Fibroblast of skin of scalp (primary cell): ENCODE results near the gene PRKRA. TPM values are rescaled to one million over a fixed set of nuclear protein-coding genes. Genes with fewer than 3 reads are reported as not detected.
"Not testable (repeated sequence)": the region's sequence is repeated elsewhere in the genome, so short reads cannot be mapped to it uniquely, and the experiment has no call there.

Experiments used
- DNase-seq: peaks from one replicate; pipeline ENCODE4 v3.0.0-alpha.2; 2013
- polyA plus RNA-seq, 2 experiments: library from polyadenylated mRNA; unstranded; fragments of 120-200 nt; gene quantifications; one replicate each; pipeline ENCODE4 v1.2.1, GENCODE V29; 2013; ENCODE audit not compliant: insufficient read length in 2 of 2

Gene PRKRA
- polyA plus RNA-seq (2013, experiment 1 of 2; ENCODE audit: insufficient read length) = 54.0 TPM
- polyA plus RNA-seq (2013, experiment 2 of 2; ENCODE audit: insufficient read length) = 58.0 TPM

DNA sequence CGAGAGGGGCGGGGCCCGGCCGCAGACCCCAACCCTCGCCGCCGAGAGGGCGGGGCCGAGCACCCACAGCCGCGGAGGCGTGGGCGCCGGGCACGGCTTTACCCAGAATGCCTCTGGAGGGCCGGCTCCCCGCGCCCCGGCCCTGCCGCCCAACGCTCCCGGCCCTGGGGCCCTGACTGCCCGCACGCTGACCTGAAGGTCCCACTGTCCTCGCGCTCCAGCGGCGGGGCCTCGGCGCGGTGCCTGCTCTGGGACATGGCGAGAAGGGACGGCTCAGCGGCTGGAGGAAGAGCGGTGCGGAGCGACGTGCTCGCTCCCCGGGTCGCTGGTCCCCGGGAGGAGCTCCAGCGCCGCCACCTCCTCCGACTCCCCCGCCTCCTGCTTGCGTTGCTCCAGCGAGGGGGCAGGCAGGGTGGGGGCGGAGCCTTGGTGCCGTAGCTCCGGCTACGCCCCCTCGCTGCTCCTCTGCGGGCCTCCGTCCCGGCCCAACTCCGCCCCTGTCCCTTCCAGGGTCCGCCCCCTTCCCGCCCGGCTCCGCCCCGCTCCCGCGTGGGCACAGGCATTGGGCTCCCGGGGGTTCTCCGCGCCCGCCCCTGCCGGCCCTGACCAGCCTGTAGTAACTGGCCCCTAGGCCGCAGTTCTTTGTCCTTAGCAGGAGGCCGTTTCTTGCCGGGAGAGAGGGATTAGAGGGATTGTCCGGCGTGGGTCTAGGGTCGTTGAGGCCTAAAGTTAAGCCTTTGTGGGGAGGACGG, at the start of gene PRKRA, which contains the start of gene PJVK:
PRKRA (minus strand) TSS at position 402 of the 752 bp plus-strand sequence; CDS start at position 257, 145 bp downstream.
PJVK (plus strand) TSS at position 605 of the 752 bp plus-strand sequence. CDS start 2,032 bp downstream, outside the sequence.
- DNase-seq = peak; percentile 98

DNA sequence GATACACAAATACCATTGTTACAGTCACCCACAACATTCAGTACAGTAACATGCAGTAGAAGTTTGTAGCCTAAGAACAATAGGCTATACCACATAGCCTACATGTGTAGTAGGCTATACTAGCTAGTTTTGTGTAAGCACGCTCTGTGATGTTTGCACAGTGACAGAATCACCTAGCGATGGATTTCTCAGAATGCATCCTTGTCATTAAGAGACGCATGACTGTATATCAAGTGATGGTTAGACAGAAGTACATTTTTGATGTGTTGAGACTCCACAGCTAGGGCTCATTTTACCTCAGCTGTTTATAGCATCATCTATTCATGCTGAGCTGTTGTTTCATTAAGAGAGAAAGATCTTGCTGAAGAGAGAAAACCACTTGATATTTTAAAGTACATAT, 48.7 kb upstream of the PRKRA start:
- DNase-seq = no peak

DNA sequence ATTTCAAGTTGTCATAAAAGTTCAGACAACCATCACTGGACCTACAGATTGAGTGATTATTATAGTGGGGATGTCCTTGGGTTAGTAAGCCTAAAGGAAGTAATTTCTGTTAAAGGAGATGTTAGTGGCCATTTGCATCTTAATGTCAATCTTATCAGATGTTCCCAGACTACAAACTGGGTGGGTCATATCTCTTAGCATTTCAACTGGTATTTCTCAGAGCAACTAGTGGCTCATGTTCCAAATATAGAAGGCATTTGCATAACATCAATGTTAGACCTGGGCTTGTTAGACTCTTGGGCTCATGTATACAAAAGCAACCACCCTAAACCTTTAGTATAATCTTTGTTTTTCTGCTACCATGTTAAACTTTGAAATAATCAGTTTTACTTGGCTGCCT, 47.2 kb upstream of the PRKRA start:
- DNase-seq = no peak

DNA sequence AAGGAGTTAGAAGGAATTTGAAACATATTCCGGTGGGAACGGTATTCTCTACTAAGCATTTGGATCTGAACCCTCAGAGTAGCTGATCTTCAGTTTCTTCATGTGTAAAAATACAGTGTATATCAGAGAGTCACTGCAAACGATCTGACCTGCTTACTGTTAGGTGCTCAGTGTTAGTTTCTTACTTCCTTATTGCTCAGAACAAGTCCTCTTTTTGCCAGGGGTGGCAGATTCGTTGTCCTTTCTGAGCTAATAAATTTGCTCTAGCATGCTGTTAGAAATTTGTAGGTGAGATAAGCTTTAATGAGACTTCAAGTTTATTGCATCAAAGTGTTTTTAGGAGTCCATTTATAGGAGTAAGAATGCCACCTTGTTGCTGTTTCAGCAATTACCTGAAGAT, 45.1 kb upstream of the PRKRA start:
- DNase-seq = no peak

DNA sequence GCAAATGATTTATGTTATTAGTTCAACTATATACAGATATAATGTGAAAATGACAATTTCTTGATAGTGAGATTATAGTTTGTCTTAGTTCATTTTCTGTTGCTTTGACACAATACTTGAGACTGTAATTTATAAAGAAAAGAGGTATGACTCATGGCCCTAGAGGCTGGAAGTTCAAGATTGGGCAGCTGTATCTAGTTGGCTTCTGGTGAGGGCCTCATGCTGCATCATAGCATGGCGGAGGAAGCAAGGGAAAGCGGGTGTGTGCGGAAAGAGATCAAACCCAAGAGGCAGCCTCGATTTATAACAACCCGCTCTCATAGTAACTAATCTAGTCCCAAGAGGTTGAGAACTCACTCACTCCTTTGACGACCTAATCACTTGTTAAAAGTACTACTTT, 40.6 kb upstream of the PRKRA start:
- no peak for DNase-seq

DNA sequence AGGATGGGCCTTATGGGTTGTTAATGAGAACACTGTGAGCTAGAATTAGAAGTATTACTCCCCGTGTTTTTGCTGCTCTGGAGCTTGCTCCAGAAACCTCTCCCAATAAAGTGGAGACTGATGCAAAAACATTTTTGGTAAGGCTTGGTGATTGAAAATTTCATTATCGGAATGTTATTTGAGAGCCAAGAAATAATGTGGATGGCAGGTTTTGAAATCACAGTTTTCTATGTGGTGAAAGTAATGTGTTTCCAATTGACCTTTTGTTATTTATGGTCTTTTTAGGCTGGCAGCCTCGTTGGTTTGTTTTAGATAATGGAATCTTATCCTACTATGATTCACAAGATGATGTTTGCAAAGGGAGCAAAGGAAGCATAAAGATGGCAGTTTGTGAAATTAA, 34.4 kb upstream of the PRKRA start:
- no peak for DNase-seq

DNA sequence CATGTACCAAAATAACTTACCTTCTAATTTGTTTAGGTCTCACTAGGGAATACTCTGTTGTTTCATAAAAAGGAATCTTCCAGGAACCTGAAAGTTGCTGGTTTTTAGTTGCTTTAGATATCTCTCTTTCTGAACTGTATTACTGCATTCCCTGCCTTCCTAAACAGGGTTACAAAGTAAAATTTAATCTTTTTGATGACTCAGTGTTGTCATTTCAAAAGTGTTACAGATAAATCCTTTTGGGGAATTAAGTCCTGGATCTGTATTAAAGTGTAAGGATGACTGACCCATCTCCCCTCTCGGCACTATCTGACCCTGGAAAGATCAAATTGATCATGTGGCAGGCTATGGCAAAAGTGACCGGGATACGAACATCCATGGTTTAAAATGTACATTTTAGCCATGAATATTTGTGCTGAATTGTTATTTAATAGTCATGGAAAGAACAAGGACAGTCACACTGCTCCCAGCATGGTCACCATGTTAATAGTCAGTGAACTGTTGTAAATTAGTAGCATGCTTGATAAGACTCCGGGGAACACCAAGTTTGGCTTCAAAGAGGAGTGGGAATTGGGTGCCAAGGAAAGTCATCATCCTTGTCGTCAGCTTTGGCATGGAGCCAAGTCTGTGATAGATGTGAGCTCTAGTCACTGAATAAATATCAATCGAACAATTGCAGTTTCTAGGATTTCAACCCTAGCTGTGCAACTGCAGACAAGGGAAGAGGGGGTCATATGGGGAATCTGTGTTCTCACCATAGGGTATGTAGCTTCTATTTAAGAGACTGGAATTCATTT, 33.5 kb upstream of the PRKRA start:
- peak; percentile 27 for DNase-seq

DNA sequence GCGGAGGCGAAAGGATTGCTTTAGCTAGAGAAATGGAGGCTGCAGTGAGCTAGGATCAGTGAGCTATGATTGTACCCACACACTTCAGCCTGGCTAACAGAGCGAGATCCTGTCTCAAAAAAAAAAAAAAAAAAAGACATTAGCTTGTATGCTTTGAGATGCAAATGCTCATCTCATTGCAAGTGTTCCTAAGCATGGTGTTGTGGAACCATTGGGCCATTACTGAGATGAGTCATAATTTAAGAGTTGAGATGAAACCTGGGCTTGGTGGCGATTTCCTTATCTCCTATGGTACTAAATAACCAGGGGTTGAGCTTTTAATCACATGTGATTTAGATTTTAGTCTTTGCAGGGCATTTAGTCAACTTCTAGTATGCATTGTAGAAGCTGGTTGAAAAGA, 31.5 kb upstream of the PRKRA start:
- DNase-seq = no peak

DNA sequence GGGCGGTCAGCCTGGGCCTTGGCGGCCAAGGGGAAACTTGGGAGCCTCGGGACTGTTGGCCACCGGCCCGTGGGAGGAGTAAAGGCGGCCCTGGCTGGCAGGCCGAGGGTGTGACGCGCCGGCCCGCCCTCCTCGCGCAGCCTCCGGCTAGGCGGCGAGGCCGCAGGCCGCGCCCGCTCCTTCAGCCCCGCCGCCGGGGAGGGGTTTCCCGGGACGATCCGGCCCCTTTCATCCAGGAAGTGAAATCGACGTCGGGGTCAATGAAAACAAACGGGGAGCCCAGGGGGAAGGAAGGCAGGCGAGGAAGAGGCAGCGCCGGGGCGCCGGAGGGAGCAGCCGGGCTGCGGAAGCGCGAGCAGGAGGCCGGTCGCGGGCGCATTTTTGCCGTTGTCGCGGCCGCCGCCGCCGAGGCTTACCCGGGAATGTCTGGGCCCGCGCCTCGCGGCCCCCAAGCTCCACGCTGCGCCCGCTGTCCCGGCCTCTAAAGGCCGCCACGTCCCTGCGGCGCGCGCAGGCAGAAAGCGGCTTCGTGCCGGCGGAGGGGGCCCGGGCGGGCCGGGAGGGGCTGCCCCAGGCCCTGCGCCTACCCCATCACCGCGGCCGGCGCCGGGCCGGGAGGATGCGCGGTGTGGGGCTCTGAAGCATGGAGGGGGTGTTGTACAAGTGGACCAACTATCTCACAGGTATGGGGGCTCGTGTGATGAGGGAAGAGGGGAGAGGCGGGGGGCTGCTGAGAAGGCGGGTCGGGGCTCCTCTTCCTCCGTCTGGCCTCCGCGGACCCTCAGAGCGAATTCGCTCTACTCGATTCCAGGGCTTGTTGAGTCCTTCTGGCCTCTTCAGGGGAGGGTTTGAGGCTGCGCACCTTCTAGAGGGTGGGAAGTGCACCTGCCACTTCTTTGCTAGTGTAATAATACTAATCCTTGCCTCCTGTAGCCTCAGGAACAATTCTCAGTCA, 29.5 kb upstream of the PRKRA start, which contains the start of gene PLEKHA3:
PLEKHA3 (plus strand) TSS at position 231 of the 955 bp plus-strand sequence; CDS start at position 644, 413 bp downstream.
- peak; percentile 96 for DNase-seq

DNA sequence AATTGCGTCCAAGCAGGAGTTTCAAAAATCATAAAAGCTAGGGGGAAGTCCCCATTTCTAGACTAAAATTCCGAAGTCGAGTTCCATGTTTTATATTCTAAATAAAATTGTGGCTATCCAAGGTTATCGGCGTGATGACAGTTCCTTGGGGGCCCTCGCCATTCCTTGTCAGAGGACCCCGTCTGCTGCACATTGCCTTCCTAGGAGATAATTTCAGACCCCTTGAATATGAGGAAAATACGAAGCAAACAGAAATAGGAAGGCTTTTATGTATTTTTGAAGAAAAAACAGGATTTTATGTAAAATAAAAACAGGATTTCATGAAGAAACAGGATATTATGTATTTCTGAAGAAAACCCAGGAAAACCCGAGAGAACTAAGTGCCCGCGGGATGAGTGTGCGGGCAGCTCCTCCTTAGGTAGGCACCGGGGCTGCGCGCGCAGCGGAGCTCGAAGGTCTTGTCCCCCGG, 28.8 kb upstream of the PRKRA start:
- no peak for DNase-seq

DNA sequence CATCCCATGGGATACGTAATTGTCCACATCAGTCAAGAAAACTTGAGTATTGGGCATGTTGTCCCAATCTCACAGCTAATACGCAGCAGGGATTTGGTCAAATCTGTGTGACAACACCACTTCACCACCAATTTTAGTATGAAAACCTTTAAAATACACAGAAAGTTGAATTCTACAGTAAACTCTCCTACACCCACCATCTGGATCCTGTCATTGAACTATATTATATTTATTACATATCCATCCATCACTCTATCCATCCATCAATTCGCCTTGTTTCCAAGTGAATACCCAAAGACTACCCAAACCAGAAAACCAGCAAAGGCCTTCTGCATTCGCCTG, 28.3 kb upstream of the PRKRA start:
- no peak for DNase-seq

DNA sequence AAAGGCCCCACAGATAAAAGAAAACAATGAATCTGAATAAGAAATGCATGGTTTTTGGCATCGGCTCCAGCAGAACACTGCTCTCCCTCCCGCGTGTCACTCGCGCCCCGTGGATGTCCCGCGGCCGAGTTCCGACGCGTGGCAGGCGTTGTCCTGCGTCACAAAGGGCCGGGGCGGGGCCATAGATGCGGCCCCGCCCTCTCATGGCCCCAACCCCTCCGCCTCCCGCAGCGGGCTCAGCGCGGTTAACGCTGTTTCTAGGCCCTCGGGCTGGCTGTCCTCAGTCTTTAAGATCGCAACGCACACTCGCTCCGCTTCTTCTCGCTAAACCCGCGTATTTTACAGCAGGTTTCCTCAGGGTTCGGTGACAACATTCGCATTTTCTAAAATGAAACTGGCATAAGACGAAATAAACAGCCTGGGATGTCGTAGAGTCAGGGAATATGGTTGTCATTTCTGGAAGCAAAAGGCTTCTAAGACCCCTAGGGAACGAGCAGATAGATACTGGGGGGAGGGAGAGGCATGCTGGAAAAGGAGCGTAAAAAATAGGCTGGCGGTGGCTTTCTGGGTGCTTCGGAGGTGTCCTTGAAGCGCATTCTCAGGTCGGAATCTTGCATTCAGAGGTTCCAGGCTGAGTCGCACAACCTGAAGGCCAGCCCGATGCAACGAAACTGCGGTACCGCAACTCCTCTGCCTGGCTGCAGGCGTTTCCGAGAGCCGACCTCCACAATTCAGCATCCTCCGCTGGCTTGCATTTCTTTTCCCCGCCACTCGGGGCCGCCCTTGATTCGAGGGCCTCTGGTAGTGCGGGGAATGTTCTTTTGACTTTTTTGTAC, 27.7 kb upstream of the PRKRA start, which contains the start of gene FKBP7:
FKBP7 (minus strand) TSS at position 162 of the 836 bp plus-strand sequence; CDS start at position 61, 101 bp downstream.
- peak; percentile 79 for DNase-seq

DNA sequence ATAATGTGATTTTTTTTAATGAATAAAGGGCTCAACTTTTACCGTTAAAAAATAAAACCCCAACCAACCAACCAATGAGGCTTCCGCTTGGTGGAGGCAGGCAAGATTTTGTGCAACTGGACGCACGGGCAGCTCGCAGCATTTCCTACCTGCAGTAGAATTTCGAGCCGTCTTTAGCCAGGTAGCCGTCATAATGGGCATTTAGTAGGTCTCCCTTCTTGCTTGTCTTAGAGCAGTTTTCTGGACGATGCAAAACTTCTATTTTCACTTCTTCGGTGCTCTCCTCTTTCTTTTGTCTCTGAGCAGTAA, 27.1 kb upstream of the PRKRA start:
- DNase-seq = peak; percentile 8

DNA sequence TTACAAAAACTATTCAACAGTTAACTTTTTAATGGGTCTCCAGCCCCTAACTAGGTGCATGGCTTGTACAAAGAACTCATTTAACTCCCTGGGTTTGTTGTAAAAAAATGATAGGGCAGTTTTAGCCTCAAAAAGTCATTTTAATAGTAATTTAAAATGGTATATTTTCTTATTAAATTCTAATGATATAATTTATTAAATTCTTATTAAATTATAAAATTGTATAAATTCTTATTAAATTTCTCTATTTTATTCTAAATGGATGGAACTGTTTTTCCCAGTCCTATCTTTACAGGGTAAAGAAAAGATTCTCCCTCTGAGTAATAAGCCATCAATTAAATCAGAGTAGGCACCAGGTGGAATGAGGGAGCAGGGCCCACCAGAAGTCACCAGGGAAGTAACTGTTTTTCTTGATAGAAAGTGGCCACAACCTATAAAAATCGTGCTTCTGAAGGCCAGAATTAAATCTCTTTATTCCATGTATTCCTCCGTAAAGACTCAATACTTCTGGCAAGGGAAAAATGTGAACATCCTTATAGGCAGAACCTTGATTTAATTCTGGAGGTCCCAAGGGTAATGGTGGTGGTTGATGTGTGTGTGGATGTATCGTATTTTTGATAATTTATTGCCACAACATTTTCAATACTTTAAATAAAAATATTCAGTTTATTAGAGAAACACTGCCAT, 26.6 kb upstream of the PRKRA start:
- DNase-seq = no peak

DNA sequence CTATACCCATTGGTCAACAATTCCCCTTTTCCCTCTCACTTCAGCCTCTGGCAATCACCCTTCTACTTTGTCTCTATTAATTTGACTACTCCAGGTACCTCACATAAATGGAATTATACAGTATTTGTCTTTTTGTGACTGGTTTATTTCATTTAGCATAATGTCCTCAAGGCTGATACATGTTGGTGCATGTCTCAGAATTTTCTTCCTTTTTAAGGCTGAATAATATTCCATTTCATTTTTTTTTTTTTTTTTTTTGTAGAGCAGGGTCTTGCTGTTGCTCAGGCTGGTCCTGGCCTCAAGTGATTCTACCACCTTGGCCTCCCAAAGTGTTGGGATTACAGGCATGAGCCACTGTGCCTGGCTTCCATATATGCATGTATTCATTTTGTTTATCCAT, 25.5 kb upstream of the PRKRA start:
- DNase-seq = no peak

DNA sequence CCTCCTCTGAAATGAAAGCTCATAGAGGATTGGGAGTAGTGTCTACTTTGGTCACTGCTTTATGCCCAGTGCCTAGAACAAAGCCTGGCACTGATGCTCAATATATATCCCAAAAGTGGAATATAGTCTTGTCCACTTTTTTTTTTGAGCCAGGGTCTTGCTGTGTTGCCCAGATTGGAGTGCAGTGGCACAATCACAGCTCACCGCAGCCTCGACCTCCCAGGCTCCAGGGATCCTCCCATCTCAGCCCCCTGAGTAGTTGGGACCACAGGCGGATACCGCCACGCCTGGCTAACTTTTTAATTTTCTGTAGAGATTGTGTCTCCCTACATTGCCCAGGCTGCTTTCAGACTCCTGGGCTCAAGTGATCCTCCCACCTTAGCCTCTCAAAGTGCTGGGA, 23.6 kb upstream of the PRKRA start:
- no peak for DNase-seq

DNA sequence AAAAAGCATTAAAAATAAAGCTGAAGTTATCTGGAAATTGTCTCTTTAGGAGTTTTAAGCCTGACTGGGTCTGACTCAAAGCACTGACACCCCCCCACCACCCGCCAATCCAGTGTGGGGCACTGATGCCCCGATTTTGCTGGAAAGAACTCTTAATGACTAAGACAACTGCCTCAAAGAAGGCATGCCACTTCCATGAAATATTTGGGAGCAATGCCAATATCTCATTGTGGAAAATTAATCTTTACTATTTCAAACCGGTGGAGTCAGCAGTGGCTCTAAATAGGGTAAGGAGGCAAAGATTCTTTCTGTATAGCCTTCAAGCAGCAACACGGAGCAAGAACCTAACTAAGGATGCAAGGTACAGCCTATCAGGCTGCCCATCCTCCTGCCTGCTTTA, 23.0 kb upstream of the PRKRA start:
- peak; percentile 59 for DNase-seq

DNA sequence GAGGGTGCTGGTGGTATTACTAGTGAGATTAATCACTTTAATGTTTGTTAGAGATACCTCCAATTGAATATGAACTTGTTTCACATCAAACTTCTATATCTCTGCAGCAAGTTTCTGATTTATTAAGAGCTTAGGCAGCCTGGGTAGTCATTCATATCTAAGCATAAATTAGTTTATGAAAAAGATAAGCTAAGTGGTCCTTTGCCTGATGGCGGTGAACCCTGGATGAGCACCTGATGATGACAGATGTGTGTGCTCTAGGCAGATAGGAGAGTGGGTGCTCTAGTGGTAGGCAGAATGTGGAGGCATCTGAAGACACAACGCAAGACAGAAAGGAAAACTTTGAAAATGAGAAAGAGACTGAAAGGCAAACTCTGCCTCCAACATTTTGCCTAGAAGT, 22.4 kb upstream of the PRKRA start:
- DNase-seq = no peak

DNA sequence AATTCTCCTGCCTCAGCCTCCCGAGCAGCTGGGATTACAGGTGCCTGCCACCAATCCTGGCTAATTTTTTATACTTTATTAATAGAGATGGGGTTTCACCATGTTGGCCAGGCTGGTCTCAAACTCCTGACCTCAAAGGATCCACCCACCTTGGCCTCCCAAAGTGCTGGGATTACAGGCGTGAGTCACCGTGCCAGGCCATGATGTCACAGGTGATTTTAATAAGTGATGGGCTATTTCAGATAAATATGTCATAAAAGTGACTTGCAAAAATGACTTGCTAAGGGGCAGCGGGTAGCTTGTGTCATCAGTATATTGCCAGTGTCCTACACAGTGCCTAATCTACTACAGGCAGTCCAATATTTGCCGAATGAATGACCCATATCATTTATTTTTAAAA, 20.3 kb upstream of the PRKRA start:
- not testable (repeated sequence) for DNase-seq

DNA sequence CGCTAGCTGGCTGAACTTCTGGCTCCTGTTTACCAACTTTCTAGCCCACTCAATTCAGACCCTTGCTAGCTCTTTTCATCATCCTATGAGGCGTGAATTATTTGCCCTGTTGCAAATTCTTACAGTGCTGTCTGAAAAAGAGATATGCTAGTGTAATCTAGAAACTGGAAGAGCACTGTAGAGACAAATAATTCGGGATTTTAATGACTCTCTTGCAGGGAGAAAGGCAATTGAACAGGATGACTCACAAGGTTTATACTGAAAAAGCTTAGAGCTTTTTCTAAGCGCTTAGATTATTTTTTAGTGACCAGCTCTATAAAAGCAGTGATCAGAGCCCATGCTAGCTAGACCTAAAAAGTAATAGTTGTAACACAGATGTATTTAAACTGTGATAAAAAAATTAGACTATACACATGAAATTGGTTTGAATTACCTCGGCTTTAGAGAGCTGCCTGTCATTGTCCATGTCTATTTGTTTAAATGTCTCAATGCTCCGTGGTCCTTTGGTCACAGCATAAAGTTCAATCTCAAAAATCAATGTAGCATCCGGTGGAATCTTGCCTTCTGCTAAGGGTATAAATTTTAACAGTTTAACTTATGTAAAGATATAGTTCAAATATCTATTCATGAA, 18.4 kb upstream of the PRKRA start:
- DNase-seq = no peak
